GM12872 (cell line): ENCODE results near the gene TMEM198.

ENCODE experiments used
- CTCF ChIP-seq: IDR thresholded peaks from 3 replicates; pipeline ENCODE4 v1.5.1; 2011; ENCODE audit warnings: low read depth, mild to moderate bottlenecking, low read length, moderate library complexity; ENCODE audit not compliant: insufficient read depth

Gene TMEM198

GRCh38 chr2:219562049-219563020 lies 18.5 kb downstream of the TMEM198 start:
- no peak for TF ChIP-seq CTCF

DNA sequence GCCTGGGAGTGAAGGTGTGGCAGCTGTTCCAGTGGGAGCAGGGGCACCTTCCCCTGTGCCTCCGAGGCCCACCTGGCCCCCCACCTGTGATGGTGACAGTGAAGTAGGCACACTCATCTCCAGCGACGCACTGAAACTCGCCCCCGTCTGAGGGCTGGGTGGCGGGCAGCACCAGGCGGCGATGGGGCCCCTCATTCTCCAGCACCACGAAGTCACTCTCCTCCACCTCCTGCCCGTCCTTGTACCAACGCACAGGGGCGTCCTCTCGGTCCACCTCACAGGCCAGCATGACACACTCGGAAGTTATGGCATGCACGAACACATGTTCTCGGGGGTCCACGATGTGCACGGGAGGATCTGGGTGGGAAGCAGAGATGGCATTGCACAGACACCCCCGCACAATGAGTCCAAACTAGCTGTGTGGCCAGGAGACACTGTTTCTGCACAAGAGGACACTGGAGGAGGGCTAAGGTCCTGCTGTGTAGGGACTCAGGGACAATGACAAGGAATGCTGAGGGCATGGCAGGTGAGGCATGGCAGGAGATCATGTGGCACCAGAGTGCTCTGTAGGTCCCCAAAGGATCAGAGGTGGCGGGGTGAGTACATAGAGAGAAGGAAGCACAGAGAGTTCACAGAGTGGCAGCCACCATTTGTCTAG lies 19.6 kb downstream of the TMEM198 start:
- TF ChIP-seq CTCF, result no peak

GRCh38 chr2:219565130-219566080 lies 21.6 kb downstream of the TMEM198 start:
- no peak for TF ChIP-seq CTCF

DNA sequence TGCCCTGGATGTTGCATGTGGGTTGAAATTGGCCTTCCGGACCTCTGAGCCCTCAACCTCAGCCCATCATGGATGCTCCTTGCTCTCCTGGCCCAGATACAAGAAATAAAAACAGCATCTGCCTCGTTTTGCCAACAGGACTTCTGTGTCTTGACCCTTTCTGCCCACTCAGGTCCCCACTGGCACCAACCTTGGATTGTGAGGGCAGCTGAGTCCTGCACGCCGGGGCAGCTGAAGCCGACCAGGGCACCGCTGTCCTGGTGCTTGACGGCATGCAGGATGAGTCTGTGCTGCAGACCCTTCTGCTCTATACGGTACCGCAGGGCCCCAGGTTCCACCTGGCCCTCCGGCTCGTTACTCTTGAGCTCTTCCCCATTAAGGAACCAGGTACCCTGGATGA lies 22.8 kb downstream of the TMEM198 start:
- no peak for TF ChIP-seq CTCF

GRCh38 chr2:219567131-219567530 lies 23.3 kb downstream of the TMEM198 start:
- no peak for TF ChIP-seq CTCF

GRCh38 chr2:219567791-219568361 lies 24.0 kb downstream of the TMEM198 start:
- no peak for TF ChIP-seq CTCF
